Bronchial smooth muscle cell (primary cell): ENCODE results near the gene HILPDA. TPM values are rescaled to one million over a fixed set of nuclear protein-coding genes. Genes with fewer than 3 reads are reported as not detected.

Source experiments
- total RNA-seq: library from RNA; depleted of rRNA; stranded (reverse); fragments of >200 nt; gene quantifications from 2 replicates; pipeline ENCODE4 v1.2.1, GENCODE V29; 2014

Gene HILPDA, protein sequence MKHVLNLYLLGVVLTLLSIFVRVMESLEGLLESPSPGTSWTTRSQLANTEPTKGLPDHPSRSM
- 8.9 and 10.1 TPM in 2 replicates for total RNA-seq

DNA sequence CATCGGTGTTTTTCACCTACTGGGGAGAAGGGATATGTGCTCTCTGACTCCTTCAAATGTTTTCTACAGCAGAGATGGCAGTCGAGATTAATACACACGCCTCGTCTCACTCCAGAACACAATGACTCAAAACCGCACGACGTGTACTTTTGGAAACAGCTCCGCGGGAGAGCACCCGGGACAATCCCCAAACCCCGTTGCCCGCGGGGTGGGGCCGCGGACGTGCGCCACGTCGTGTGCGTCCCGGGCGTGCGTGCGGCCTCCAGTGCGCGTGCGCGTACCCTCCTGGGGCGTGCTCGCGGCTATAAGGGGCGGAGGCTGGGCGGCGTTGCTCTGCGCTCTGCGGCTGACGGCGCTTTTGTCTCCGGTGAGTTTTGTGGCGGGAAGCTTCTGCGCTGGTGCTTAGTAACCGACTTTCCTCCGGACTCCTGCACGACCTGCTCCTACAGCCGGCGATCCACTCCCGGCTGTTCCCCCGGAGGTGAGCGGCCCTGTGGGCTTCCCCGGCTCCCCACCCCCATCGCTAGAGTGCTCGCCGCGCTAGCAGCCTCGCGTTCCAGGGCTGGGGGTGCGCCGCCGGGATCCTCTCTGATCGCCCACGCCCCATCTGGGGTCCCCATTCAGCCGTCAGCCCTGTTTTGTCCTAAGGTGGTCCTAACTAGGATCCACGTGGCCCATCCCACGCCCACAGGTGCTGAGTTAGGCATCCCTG lies at the start of gene HILPDA:
Gene HILPDA, plus strand, starts transcription at position 336 of the 712 bp plus-strand sequence. CDS start 1,391 bp downstream, outside the sequence.

DNA sequence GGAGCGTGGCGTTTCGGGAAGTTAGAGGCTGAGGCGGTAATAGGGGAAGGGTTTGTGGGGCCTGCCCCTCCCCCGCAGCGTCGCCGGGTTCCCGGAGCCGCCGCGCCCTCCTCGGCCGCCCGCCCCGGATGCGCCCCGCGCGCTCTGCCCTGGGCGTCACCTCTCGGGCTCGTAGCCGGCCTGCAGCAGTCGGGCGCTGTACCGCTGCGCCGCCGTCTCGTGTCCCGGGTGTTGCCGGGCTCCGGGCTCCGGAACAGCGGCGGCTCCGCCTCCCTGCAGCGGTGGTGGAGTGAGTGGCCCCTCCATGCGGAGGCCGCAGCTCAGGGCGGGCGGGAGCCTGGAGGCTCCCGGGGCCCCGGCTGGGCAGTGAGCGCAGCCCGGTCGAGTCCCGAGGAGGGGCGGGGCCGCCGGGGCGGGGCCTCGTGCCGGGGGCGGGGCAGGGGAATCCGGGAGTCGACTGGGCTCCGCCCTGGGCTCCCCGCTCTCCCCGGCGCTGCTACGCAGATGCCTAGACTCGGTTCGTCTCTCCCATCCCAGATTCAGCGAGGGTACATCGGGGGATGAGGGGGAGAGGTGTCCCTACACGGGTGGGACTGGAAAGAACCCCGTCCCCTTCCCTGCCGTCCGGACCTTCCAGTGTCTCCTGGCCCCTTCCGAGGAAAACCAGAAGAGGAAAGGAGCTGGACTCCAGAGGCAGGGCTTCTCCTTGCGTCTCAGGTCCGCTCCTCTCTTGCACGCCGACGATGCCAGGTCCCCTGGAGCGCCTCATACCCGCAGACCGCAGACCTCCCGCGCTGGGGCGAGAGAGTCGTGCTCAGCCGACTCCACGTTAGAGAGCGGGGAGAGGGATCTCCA lies 45.9 kb upstream of the HILPDA start, which contains the start of gene IMPDH1:
Gene IMPDH1, minus strand, starts transcription at position 387 of the 855 bp plus-strand sequence. Its CDS starts 81 bp downstream, at position 306.

DNA sequence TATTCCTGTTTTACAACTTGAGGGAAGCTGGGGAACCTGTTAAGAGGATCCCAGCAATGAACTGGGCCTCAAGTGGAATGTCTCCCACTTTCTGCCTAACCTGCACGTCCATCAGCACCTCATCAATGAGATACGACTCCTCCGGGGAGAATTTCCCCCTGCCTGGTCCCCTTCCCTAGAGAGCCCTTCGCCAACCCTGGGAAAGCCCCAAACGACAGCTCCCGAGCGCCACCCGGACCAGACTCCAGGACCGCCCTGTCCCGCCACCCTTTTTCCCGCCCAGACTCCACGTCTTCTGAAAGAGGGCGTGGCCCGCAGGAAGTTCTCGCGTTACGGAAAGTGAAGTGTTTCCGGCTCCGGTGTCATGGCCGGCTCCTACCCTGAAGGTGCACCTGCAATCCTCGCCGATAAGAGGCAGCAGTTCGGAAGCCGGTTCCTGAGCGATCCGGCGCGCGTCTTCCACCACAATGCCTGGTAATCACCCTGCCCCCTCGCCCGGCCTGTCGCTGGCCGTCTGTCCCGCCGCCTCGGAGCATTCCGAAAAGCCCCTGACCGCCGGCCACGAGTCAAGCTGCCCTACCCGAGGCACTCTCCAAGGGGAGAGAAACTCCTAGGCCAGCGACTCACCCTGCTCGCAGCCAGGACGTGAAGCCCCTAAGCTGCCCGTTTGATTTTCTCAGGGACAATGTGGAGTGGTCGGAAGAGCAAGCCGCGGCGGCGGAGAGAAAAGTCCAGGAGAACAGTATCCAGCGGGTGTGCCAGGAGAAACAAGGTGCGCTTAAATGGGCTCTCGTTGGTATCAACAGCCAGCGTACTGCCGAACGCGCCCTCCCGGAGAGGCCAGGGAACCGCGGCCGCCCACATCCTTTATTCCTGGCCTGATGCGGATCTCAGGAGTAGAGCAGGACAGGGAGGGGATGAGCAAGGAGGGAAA lies 21.0 kb downstream of the HILPDA start, which contains the start of gene METTL2B:
Gene METTL2B, plus strand, starts transcription at position 347 of the 934 bp plus-strand sequence. Its CDS starts 18 bp downstream, at position 365.

Other genes starting within 250 kb of the HILPDA start
- not detected in 2 replicates for gene LEP, start 214.6 kb upstream of the HILPDA start, total RNA-seq
- gene RBM28, start 112.0 kb upstream of the HILPDA start, total RNA-seq, result 9.0 and 11.2 TPM in 2 replicates
- not detected in 2 replicates for gene PRRT4, start 94.2 kb upstream of the HILPDA start, total RNA-seq
- gene IMPDH1, start 45.9 kb upstream of the HILPDA start, total RNA-seq, result 28.8 and 33.5 TPM in 2 replicates
- gene METTL2B, start 20.9 kb downstream of the HILPDA start, total RNA-seq, result 18.9 and 20.3 TPM in 2 replicates
- 0.52 and 0.63 TPM in 2 replicates for gene GARIN1A, start 216.4 kb downstream of the HILPDA start, total RNA-seq